DOHH2 (cell line): ENCODE results near the gene PSMC2.

ENCODE experiments used
- H3F3A ChIP-seq: fragments of 200-600 bp; sonication (generic), shearing (Covaris generic); 2 replicates; pipeline ENCODE4 v1.6.0; 2016; ENCODE audit warnings: antibody characterized with exemption, mild to moderate bottlenecking; ENCODE audit not compliant: control insufficient read depth, insufficient read depth
- H3K27ac ChIP-seq: fragments of 200-600 bp; sonication (generic); 2 replicates; pipeline ENCODE4 v1.5.1; 2014; ENCODE audit warnings: low read depth, mild to moderate bottlenecking, low read length, moderate library complexity
- H3K27me3 ChIP-seq: fragments of 200-600 bp; sonication (generic); 2 replicates; pipeline ENCODE4 v1.6.1; 2014; ENCODE audit warnings: mild to moderate bottlenecking, low read length, mixed read lengths; ENCODE audit not compliant: control insufficient read depth
- H3K36me3 ChIP-seq: fragments of 200-600 bp; sonication (generic); 2 replicates; pipeline ENCODE4 v1.6.1; 2014; ENCODE audit warnings: mild to moderate bottlenecking, low read length, moderate library complexity, mixed read lengths; ENCODE audit not compliant: control insufficient read depth
- H3K4me1 ChIP-seq: fragments of 200-600 bp; sonication (generic); 2 replicates; pipeline ENCODE4 v1.6.1; 2014; ENCODE audit warnings: mild to moderate bottlenecking, low read length, mixed read lengths; ENCODE audit not compliant: control insufficient read depth
- H3K4me2 ChIP-seq: fragments of 200-600 bp; sonication (generic); 2 replicates; pipeline ENCODE4 v1.6.0; 2014; ENCODE audit warnings: mild to moderate bottlenecking, low read length, moderate library complexity
- H3K4me3 ChIP-seq: fragments of 200-600 bp; sonication (generic); 2 replicates; pipeline ENCODE4 v1.5.1; 2014; ENCODE audit warnings: mild to moderate bottlenecking, low read length, mixed read lengths
- H3K79me2 ChIP-seq: fragments of 200-600 bp; sonication (generic); 2 replicates; pipeline ENCODE4 v1.6.1; 2014; ENCODE audit warnings: mild to moderate bottlenecking, low read length, mixed read lengths; ENCODE audit not compliant: control insufficient read depth
- H3K9me2 ChIP-seq: fragments of 200-600 bp; sonication (generic); replicated peaks from 2 replicates; pipeline ENCODE4 v1.6.1; 2014; ENCODE audit warnings: mild to moderate bottlenecking, low read length, mixed read lengths; ENCODE audit not compliant: control insufficient read depth
- H3K9me3 ChIP-seq: fragments of 200-600 bp; sonication (generic); 2 replicates; pipeline ENCODE4 v1.6.1; 2014; ENCODE audit warnings: antibody characterized with exemption, low read length, mixed read lengths; ENCODE audit not compliant: control insufficient read depth, insufficient read depth
- H4K20me1 ChIP-seq: fragments of 200-600 bp; sonication (generic); 2 replicates; pipeline ENCODE4 v1.6.0; 2014; ENCODE audit warnings: low read depth, mild to moderate bottlenecking, antibody characterized with exemption, low read length, moderate library complexity; ENCODE audit not compliant: control insufficient read depth, insufficient read depth
- EZH2phosphoT487 ChIP-seq: fragments of 200-600 bp; sonication (generic); IDR thresholded peaks from 2 replicates; pipeline ENCODE4 v1.6.1; 2017; ENCODE audit warnings: borderline replicate concordance, mild to moderate bottlenecking, antibody characterized with exemption, low read length, moderate library complexity, mixed read lengths
- TF ChIP-seq, protein P1 (sequence below): fragments of 200-600 bp; sonication (generic); IDR thresholded peaks from one replicate; pipeline ENCODE4 v1.5.1; 2014; ENCODE audit warnings: antibody characterized with exemption, mild to moderate bottlenecking, low read depth, low read length; ENCODE audit not compliant: poor library complexity, severe bottlenecking

PSMC2 gene

GRCh38 chr7:103381280-103382031 lies 34.0 kb downstream of the PSMC2 start:
- Histone ChIP-seq H3K27ac (no peak overlapping the region), H3K79me2 (no peaks in the 10 kb centered on the region), H3K36me3 (no peaks in the 10 kb centered on the region), H3K9me2 (no peaks in the 10 kb centered on the region), H3K4me3 (no peak overlapping the region), H3K9me3 (no peaks in the 10 kb centered on the region), H3K4me2 (no peak overlapping the region), H4K20me1 (no peaks in the 10 kb centered on the region), H3K27me3 (peaks cover 11% of the 10 kb centered on the region; the same call in 1 of the 2 replicates), H3F3A (peaks cover 3% of the 10 kb centered on the region), H3K4me1 (no peaks in the 10 kb centered on the region)
- TF ChIP-seq, protein P1, sequence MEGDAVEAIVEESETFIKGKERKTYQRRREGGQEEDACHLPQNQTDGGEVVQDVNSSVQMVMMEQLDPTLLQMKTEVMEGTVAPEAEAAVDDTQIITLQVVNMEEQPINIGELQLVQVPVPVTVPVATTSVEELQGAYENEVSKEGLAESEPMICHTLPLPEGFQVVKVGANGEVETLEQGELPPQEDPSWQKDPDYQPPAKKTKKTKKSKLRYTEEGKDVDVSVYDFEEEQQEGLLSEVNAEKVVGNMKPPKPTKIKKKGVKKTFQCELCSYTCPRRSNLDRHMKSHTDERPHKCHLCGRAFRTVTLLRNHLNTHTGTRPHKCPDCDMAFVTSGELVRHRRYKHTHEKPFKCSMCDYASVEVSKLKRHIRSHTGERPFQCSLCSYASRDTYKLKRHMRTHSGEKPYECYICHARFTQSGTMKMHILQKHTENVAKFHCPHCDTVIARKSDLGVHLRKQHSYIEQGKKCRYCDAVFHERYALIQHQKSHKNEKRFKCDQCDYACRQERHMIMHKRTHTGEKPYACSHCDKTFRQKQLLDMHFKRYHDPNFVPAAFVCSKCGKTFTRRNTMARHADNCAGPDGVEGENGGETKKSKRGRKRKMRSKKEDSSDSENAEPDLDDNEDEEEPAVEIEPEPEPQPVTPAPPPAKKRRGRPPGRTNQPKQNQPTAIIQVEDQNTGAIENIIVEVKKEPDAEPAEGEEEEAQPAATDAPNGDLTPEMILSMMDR: no peak
- no peak for TF ChIP-seq EZH2phosphoT487

DNA sequence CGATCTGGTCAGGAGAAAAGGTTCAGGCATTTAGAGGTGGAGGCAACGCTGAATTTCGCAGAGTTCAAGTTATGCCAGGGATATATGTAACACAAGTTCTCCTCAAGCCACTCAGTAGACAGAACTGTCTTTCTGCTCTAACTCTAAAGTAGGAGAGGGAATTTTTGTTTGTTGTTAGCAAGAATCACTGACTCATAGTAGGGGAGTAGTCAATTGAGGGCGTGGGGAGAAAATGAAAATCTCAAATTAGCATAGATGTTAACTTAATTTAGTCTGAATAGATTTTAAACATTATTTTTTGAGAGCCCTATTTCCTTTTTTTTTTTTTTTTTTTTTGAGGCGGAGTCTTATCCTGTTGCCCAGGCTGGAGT lies 34.6 kb downstream of the PSMC2 start:
- no peaks in the 10 kb centered on the region for H3K79me2 ChIP-seq
- H3K4me3 ChIP-seq: no peak overlapping the region
- H4K20me1 ChIP-seq: no peaks in the 10 kb centered on the region
- H3K9me3 ChIP-seq: no peaks in the 10 kb centered on the region
- no peaks in the 10 kb centered on the region for H3K9me2 ChIP-seq
- peaks cover 3% of the 10 kb centered on the region for H3F3A ChIP-seq
- no peak for TF ChIP-seq EZH2phosphoT487
- TF ChIP-seq, protein P1: no peak
- no peaks in the 10 kb centered on the region for H3K4me1 ChIP-seq
- peaks cover 11% of the 10 kb centered on the region; the same call in 1 of the 2 replicates for H3K27me3 ChIP-seq
- no peaks in the 10 kb centered on the region for H3K36me3 ChIP-seq
- no peak overlapping the region for H3K4me2 ChIP-seq
- no peak overlapping the region for H3K27ac ChIP-seq

DNA sequence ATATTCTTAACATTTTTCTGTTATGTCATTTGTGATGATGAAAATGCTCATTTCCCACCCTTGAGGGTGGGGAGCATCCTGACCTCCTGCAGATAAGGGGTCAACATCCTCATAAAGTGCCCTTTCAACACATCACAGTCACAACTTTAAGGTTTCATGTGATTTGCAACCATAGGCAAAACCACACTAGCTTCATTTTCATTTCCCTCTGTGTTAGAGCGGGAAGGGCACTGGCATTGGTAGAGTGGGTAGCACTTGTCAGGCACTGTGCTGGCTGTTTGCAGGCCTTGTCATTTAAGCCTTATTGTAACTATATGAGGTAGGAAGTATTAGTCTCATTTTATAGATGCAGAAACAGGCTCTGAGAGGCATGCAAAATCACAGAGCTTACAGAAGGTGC lies 39.8 kb downstream of the PSMC2 start:
- Histone ChIP-seq H3K4me1 (no peaks in the 10 kb centered on the region), H4K20me1 (no peaks in the 10 kb centered on the region), H3K9me2 (no peaks in the 10 kb centered on the region), H3K4me2 (no peak overlapping the region), H3K36me3 (no peaks in the 10 kb centered on the region), H3F3A (no peaks in the 10 kb centered on the region), H3K9me3 (no peaks in the 10 kb centered on the region), H3K79me2 (no peaks in the 10 kb centered on the region), H3K27me3 (peaks cover 21% of the 10 kb centered on the region), H3K4me3 (no peak overlapping the region), H3K27ac (no peak overlapping the region)
- TF ChIP-seq EZH2phosphoT487: no peak
- TF ChIP-seq, protein P1: no peak
